ENCODE measurements around the gene EVX2. TPM values are rescaled to one million over a fixed set of nuclear protein-coding genes. Genes with fewer than 3 reads are reported as not detected.
A peak's percentile ranks its signal among the peaks of the same experiment; 100 is the strongest.

The EVX2 gene
- total and polyA plus RNA-seq, 9 of the 15 experiments (the other 6 are each of a cell fraction or from before 2014, with no cell fraction given): not detected

- CTCF ChIA-PET (ENCODE audit: low intra/inter-chr PET ratio): interaction anchor here (3.8 kb wide), 1 partner anchor 391 kb away, joined by 36 read pairs; no protein-coding TSS in a partner anchor
Measured at GRCh38 chr2:176081376-176081836, 2.4 kb downstream of the EVX2 start.

More at GRCh38 chr2:176081376-176081836, 2.4 kb downstream of the EVX2 start:
- no peaks in the 10 kb centered on the region for H3K9me1 ChIP-seq (ENCODE audit: control insufficient read depth, insufficient read depth, low read length)
- H3K27ac ChIP-seq (ENCODE audit: extremely low read depth, low read depth, low read length): no peak overlapping the region
- no peak overlapping the region for H3K4me3 ChIP-seq
- DNase-seq (ENCODE audit: extremely low read depth in 1 of 4, low spot score in 3 of 4): no peak
- H3K4me2 ChIP-seq (ENCODE audit: insufficient read depth, low read length): no peak overlapping the region
- WGBS (ENCODE audit: insufficient coverage, low coverage, missing lambda C conversion rate): 38% methylated on average over 17 of the region's 17 CpGs
- H3K79me2 ChIP-seq (ENCODE audit: control insufficient read depth, insufficient read depth, low read length): no peaks in the 10 kb centered on the region
- peaks cover 48 to 76% of the 10 kb centered on the region in 2 experiments for H3K27me3 ChIP-seq (ENCODE audit: control insufficient read depth in 2 of 2, insufficient read depth in 2 of 2, low read length in 2 of 2)
- TF ChIP-seq CHD4 (IDR thresholded peaks at IDR 0.05; ENCODE audit: insufficient read depth, insufficient replicate concordance, low read depth, low read length, poor library complexity, severe bottlenecking): no peak
- TF ChIP-seq, protein P1, sequence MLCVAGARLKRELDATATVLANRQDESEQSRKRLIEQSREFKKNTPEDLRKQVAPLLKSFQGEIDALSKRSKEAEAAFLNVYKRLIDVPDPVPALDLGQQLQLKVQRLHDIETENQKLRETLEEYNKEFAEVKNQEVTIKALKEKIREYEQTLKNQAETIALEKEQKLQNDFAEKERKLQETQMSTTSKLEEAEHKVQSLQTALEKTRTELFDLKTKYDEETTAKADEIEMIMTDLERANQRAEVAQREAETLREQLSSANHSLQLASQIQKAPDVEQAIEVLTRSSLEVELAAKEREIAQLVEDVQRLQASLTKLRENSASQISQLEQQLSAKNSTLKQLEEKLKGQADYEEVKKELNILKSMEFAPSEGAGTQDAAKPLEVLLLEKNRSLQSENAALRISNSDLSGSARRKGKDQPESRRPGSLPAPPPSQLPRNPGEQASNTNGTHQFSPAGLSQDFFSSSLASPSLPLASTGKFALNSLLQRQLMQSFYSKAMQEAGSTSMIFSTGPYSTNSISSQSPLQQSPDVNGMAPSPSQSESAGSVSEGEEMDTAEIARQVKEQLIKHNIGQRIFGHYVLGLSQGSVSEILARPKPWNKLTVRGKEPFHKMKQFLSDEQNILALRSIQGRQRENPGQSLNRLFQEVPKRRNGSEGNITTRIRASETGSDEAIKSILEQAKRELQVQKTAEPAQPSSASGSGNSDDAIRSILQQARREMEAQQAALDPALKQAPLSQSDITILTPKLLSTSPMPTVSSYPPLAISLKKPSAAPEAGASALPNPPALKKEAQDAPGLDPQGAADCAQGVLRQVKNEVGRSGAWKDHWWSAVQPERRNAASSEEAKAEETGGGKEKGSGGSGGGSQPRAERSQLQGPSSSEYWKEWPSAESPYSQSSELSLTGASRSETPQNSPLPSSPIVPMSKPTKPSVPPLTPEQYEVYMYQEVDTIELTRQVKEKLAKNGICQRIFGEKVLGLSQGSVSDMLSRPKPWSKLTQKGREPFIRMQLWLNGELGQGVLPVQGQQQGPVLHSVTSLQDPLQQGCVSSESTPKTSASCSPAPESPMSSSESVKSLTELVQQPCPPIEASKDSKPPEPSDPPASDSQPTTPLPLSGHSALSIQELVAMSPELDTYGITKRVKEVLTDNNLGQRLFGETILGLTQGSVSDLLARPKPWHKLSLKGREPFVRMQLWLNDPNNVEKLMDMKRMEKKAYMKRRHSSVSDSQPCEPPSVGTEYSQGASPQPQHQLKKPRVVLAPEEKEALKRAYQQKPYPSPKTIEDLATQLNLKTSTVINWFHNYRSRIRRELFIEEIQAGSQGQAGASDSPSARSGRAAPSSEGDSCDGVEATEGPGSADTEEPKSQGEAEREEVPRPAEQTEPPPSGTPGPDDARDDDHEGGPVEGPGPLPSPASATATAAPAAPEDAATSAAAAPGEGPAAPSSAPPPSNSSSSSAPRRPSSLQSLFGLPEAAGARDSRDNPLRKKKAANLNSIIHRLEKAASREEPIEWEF (CRISPR knock-in tag; IDR thresholded peaks at IDR 0.05): 0 out of 2 replicates have a peak, but pooled peaks have one; percentile 25
- no peak overlapping the region for H2AFZ ChIP-seq (ENCODE audit: low read depth, low read length)
- FAIRE-seq: no peak
- in situ Hi-C loops (cut with MboI): loop anchor here (10.0 to 25.0 kb wide), 2 partner anchors 657 to 1044 kb away; no protein-coding TSS in a partner anchor
- no peak for ATAC-seq
- peaks cover 0 to 39% of the 10 kb centered on the region in 2 experiments; a peak in 3 of 5 replicates for H3K4me1 ChIP-seq (replicated peaks in 1 of 2; ENCODE audit: control insufficient read depth in 2 of 2, insufficient read depth in 2 of 2, low read length in 2 of 2)
- intact Hi-C loops (cut with micrococcal nuclease): no loop called here
- POLR2A ChIA-PET: no interaction called here
- no TSS peak for BruUV-seq (replicated peaks)
- H3K9ac ChIP-seq (ENCODE audit: insufficient read depth in 1 of 2, low read depth in 2 of 2, low read length in 2 of 2): no peak overlapping the region
- H3K9me3 ChIP-seq (replicated peaks; ENCODE audit: control insufficient read depth, insufficient read depth, low read depth, low read length): peaks cover 10% of the 10 kb centered on the region
- H4K20me1 ChIP-seq (replicated peaks; ENCODE audit: control insufficient read depth, insufficient read depth, low read length): peaks cover 4% of the 10 kb centered on the region; the same call in 1 of the 2 replicates
- H3K36me3 ChIP-seq (ENCODE audit: control insufficient read depth, insufficient read depth, low read length): no peaks in the 10 kb centered on the region
